Activated CD8-positive, alpha-beta memory T cell treated with anti-CD3 and anti-CD28 coated beads for 36 hours (primary cell): Measurements from ENCODE around the gene AMDHD1. TPM values are rescaled to one million over a fixed set of nuclear protein-coding genes. Genes with fewer than 3 reads are reported as not detected.

ENCODE experiments used
- CTCF ChIA-PET: fragments of 350-600 bp; sonication (Branson Sonifier 250); formaldehyde crosslinking; loops from one replicate; lab custom pipeline; 2021; ENCODE audit warnings: antibody characterized with exemption; lab: Charles Lee
- POLR2A ChIA-PET: fragments of 350-600 bp; sonication (Branson Sonifier 250); formaldehyde crosslinking; loops from one replicate; lab custom pipeline; 2021; ENCODE audit warnings: antibody characterized with exemption; lab: Charles Lee
- total RNA-seq, 2 experiments: library from RNA; stranded (reverse); gene quantifications; one replicate each; pipeline ENCODE4 v1.2.3, GENCODE V29; 2021

AMDHD1 gene
- total RNA-seq = 1 to 10 TPM; 1.7 to 2.6 TPM

GRCh38 chr12:95943330-95943842, at the start of gene AMDHD1:
AMDHD1 (plus strand) TSS chr12:95943331; CDS start chr12:95943399, 68 bp downstream.
- ChIA-PET POLR2A (interaction anchor here (0.5 to 0.7 kb wide), 3 partner anchors 55 to 463 kb away, joined by 3 to 5 read pairs (median 3); no protein-coding TSS in a partner anchor), CTCF (interaction anchor here (0.5 to 1.4 kb wide), 4 partner anchors 14 to 125 kb away, joined by 3 read pairs; no protein-coding TSS in a partner anchor)

GRCh38 chr12:95896846-95897245, 46.3 kb upstream of the AMDHD1 start:
- ChIA-PET POLR2A (no interaction called here), CTCF (no interaction called here)

GRCh38 chr12:95898081-95898480, 45.0 kb upstream of the AMDHD1 start:
- ChIA-PET CTCF (interaction anchor here (0.7 kb wide), 1 partner anchor 34 kb away, joined by 4 read pairs; no protein-coding TSS in a partner anchor), POLR2A (no interaction called here)

GRCh38 chr12:95908573-95908972, 34.6 kb upstream of the AMDHD1 start:
- ChIA-PET POLR2A (no interaction called here), CTCF (interaction anchor here (0.6 kb wide), 1 partner anchor 9 kb away, joined by 4 read pairs; no protein-coding TSS in a partner anchor)

DNA sequence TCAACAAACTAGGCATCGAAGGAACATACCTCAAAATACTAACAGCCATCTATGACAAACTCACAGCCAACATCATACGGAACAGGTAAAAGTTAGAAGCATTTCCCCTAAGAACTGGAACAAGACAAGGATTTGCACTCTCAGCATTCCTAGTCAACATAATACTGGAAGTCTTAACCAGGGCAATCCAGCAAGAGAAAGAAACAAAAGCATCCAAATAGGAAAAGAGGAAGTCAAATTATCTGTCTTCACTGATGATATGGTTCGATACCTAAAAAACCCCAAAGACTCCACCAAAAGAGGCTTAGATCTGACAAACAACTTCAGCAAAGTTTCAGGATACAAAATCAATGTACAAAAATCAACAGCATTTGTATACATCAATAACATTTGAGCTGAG, 33.3 kb upstream of the AMDHD1 start:
- ChIA-PET CTCF (no interaction called here), POLR2A (no interaction called here)

- ChIA-PET CTCF (interaction anchor here (0.5 to 2.4 kb wide), 7 partner anchors 10 to 113 kb away, joined by 3 to 16 read pairs (median 3); no protein-coding TSS in a partner anchor), POLR2A (interaction anchor here (1.0 kb wide), 1 partner anchor 80 kb away, joined by 3 read pairs; no protein-coding TSS in a partner anchor)
Measured at GRCh38 chr12:95918194-95918993, 24.7 kb upstream of the AMDHD1 start.

DNA sequence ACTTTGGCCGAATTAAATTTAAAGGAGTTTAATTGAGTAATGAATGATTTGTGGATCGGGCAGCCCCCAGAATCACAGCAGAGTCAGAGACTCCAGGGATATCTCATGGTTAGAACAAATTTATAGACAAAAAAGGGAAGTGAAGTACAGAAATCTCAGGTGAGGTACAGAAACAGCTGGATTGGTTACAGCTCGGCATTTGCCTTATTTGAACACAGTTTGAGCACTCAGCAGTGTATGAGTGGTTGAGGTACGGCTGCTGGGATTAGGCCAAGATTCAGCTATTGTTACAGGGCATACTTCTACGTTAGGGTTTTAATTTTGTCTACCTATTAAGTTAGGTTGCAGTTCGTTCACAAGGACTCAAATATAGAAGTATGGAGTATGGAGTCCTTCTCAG, 24.0 kb upstream of the AMDHD1 start:
- CTCF ChIA-PET = interaction anchor here (1.0 to 2.4 kb wide), 4 partner anchors 18 to 112 kb away, joined by 3 to 16 read pairs (median 4); no protein-coding TSS in a partner anchor
- POLR2A ChIA-PET = interaction anchor here (1.0 kb wide), 1 partner anchor 80 kb away, joined by 3 read pairs; no protein-coding TSS in a partner anchor

GRCh38 chr12:95922231-95922630, 20.9 kb upstream of the AMDHD1 start:
- CTCF ChIA-PET = no interaction called here
- POLR2A ChIA-PET = no interaction called here

GRCh38 chr12:95940514-95940913, 2.6 kb upstream of the AMDHD1 start:
- ChIA-PET POLR2A (interaction anchor here (0.7 kb wide), 1 partner anchor 69 kb away, joined by 3 read pairs; no protein-coding TSS in a partner anchor), CTCF (interaction anchor here (1.1 kb wide), 1 partner anchor 49 kb away, joined by 3 read pairs; no protein-coding TSS in a partner anchor)

GRCh38 chr12:95942101-95942523, 1.0 kb upstream of the AMDHD1 start:
- CTCF ChIA-PET = interaction anchor here (1.0 to 1.4 kb wide), 4 partner anchors 11 to 25 kb away, joined by 3 to 6 read pairs (median 3); no protein-coding TSS in a partner anchor
- POLR2A ChIA-PET = interaction anchor here (1.3 kb wide), 1 partner anchor 93 kb away, joined by 3 read pairs; the partner anchor contains the start of gene LTA4H

- ChIA-PET POLR2A (interaction anchor here (0.7 to 1.3 kb wide), 3 partner anchors 93 to 463 kb away, joined by 3 to 5 read pairs (median 3); partner anchors contain the start of gene LTA4H), CTCF (interaction anchor here (0.9 to 1.4 kb wide), 5 partner anchors 10 to 55 kb away, joined by 3 to 6 read pairs (median 3); no protein-coding TSS in a partner anchor)
Measured at GRCh38 chr12:95942524-95943329, 404 bp upstream of the AMDHD1 start, which contains the start of gene CCDC38. CCDC38 (minus strand) TSS chr12:95942614; CDS start chr12:95936509, 6,105 bp downstream.

GRCh38 chr12:95944108-95944704, 1.1 kb downstream of the AMDHD1 start:
- ChIA-PET CTCF (interaction anchor here (0.5 to 1.3 kb wide), 3 partner anchors 25 to 125 kb away, joined by 3 read pairs; no protein-coding TSS in a partner anchor), POLR2A (no interaction called here)

- CTCF ChIA-PET = no interaction called here
Measured at GRCh38 chr12:95949477-95950206, 6.5 kb downstream of the AMDHD1 start.

DNA sequence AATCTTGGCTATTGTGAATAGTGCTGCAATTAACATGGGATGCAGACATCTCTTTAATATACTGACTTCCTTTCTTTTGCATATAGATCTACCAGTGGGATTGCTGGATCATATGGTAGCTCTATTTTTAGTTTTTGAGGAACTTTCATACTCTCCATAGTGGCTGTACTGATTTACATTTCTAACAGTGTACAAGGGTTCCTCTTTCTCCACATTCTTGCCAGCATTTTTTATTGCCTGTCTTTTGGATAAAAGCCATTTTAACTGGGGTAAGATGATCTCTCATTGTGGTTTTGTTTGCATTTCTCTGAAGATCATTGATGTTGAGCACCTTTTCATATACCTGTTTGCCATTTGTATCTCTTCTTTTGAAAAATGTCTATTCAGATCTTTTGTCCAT, 8.4 kb downstream of the AMDHD1 start:
- ChIA-PET CTCF (no interaction called here), POLR2A (no interaction called here)

More at GRCh38 chr12:95949477-95950206, 6.5 kb downstream of the AMDHD1 start:
- POLR2A ChIA-PET = no interaction called here

DNA sequence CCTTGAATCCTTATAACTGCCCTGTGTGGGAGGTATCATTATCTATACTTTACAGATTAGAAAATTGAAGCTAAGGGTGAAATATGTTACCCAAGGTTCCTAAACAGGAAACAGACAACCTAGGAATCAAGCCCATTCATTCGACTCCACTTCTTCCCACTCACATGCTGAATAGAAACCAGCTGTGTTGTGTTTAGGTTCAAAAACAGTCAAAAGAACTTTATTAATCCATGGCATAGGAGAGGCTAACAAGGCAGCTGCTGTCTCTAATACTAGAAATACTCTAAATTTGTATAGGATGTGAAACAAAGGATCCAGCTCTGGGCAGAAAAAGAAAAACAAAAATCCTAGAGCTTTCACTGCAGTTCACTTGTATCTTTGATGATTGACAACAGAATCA, 9.9 kb downstream of the AMDHD1 start:
- ChIA-PET CTCF (interaction anchor here (1.3 kb wide), 1 partner anchor 11 kb away, joined by 6 read pairs; the partner anchor contains the start of gene CCDC38), POLR2A (no interaction called here)

DNA sequence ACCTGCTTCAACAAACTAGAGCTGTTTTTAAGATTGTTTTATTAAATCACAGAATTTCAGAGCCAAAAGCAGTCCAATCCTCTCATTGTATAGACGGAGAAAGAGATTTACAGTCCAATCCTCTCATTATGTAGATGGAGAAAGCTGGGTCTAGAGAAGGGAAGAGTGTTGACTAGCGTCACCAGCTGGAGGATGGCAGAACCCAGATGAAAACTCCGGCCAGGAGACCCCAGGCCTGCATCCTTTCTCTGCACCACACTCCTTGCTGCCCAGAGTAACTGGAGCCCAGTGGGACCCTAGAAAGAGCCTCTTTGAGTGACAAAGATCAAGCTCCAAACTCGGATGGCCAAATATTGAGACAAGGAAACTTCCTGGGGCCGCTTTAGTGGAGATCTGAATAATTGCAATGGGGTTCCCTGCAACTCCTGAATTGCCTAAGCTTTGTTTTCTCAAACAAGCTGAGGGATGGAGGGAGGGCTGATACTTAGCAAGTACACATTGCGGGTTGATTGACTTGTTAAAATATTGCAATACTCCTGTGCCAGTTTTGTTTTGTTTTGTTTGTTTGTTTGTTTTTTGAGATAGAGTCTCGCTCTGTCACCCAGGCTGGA, 12.5 kb downstream of the AMDHD1 start:
- ChIA-PET POLR2A (interaction anchor here (0.6 to 0.7 kb wide), 2 partner anchors 11 to 406 kb away, joined by 4 to 5 read pairs; no protein-coding TSS in a partner anchor), CTCF (interaction anchor here (1.0 kb wide), 1 partner anchor 227 kb away, joined by 3 read pairs; no protein-coding TSS in a partner anchor)
